ENCODE results near the gene IRF3.

GRCh38 chr19:49636233-49636932, 29.3 kb downstream of the IRF3 start:
- TF ChIP-seq CTCF (IDR thresholded peaks at IDR 0.05) (no peak), POLR2A (IDR thresholded peaks at IDR 0.05) (no peak)
